GM11168 (cell line): ENCODE data around the gene MAST4.

ENCODE experiments used
- in situ Hi-C: fragments of 300-500 bp; cut with MboI; formaldehyde crosslinking; loops from one replicate; pipeline ENCODE4 v1.12.0; 2022; ENCODE audit warnings: low sequenced_read_pairs; ENCODE audit not compliant: unreplicated experiment

The MAST4 gene

DNA sequence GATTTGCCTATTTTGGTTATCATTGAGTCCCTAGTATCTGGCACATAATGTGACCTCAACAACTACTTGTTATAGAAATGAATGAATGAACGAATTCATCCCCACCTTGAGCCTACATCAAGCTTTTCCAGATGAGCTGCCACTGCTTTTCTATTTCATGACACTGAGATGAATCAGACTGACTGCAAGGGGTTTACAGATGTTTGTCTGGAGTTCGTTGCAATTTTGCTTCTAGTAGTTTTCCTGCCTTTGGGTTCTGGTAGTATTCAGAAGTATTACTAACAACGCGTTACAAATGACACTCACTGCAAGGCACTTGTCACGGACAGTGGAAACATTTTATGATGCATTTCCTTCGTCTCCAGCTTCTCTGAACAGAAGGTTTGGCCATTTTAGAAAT is 378.1 kb downstream of the MAST4 start:
- in situ Hi-C loops, result no loop called here

DNA sequence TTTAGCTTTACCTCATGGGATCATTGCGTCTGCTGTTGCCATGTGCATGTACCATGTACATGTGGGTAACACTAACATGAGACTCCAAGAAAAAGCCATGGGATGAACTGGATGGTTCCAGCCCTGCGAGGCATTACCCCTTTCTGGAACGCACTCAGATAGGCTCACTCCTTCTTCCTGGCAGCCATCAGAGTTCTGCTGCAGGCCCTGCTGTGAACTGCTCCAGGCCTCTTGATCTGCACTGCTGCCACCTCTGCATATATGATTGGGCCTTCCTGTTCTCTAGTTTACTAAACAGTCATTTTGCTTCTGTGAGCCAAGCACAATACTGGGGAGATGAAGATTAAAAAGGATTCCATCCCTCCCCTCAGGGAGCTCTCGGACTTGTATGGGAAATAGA is 379.9 kb downstream of the MAST4 start:
- in situ Hi-C loops, result no loop called here

- in situ Hi-C loops, result no loop called here
Measured at GRCh38 chr5:66979738-66980137, 383.5 kb downstream of the MAST4 start.

DNA sequence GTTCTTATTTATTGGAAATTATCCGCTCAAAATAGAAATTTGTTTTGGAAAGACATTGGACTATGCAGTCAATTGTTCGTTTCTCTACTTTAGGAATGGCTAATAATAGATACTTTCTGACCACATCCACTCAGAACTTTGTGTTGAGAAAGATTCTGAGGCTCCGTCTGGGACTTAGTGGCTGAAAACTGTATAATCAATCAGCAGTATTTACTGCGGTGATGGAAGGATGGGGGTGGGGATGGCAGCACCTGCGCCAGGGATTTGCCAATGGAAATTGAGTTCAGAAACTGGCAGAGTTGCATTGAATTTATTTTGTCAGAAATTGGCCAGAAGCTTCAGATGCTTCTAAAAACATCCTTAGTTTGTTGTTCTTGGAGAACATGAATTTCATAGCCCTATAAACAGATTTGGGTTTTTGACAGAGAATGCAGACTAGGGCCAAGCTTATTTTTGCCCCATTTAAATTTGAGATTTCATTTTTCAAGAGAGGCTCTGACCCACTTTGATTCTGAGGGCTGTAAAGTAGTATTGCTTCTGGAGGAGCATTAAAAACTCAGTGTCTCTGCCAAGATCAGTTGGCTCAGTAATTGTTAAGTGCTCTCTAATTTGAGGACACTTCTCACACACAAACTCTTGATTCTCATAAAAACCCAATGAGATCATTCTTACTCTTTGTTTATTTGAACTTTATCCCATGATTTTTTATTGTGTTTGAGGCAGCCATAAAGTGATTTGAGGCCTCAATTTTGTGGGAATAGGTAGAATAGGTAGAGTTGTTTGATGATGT is 385.3 kb downstream of the MAST4 start:
- in situ Hi-C loops, result no loop called here

DNA sequence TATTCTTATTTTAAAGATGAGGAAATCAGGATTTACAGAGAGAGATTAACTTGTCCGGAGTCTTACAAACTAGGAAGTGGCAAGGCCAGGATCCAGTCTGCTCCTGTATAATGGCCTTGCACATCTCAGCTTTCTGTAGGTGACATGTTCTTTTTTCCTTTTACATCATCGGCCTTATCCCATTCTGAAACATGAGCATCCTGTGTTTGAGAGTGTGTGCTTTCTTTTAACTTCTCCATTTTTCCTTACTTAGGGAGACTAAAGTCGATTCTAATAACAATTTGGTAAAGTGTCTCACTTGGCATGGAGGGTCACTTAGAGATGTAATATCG is 385.8 kb downstream of the MAST4 start:
- in situ Hi-C loops, result no loop called here

DNA sequence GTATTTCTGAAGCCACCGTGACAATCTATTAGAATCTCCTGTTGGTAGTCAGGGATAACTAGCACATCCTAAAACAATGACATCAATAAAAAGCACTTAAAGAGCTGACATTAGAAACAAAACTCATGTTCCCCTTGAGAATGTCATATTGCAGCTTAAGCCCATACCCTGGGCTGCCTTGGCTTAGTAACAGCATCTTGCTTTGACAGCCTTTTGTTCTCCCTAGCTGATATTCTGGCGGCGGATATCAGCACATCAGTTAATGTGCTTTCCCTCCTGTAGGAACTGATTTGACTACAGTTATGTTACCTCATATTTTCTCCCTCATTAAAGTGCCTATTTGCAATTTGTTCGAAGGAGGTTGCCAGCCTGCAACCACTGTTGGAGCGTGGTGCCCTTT is 386.3 kb downstream of the MAST4 start:
- in situ Hi-C loops, result no loop called here

GRCh38 chr5:66985417-66985816 is 389.2 kb downstream of the MAST4 start:
- in situ Hi-C loops, result no loop called here

GRCh38 chr5:66986009-66986408 is 389.8 kb downstream of the MAST4 start:
- in situ Hi-C loops, result no loop called here

- in situ Hi-C loops, result no loop called here
Measured at GRCh38 chr5:66986534-66986933, 390.3 kb downstream of the MAST4 start.

- in situ Hi-C loops, result no loop called here
Measured at GRCh38 chr5:66987126-66987525, 390.9 kb downstream of the MAST4 start.

GRCh38 chr5:66987540-66987939 is 391.3 kb downstream of the MAST4 start:
- in situ Hi-C loops, result no loop called here

DNA sequence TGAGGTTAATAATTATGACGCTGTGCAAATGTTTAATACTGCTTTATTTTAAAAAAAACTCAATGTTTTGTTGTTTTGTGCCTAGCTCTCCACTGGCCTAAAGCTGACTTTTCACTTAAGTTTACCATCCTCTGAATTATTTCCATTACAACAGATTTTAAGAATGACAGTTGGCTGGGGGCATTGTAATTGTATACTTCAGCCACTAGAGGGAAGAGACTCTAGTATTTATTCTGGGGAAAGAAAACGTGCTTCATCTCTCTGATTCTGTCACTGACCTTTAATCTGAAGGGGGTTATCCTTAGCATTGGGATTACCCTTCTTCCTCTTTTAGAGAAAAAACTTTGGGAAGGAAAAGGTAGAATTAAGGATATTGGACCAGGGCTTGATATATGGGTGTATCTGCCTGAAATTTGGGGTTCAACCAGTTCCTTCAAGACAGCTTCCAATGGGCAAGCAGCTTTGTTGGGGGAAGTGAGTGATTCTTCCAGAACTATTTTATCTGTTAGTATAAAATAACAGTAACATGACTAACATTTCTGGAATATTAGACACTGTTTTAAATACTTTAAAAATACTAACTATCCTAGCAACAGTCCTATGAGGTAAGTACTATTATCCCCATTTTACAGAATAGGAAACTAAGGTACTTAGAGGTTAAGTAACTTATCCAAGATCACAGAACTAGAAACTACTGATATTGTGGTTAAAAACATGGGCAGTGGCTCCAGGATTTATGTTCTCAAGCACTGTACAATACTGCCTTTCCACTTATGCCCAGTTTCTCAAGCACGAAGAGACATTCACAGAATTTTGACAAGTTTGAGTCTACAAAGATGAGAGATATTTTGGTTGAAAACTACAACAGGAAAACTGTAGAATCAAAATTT is 392.0 kb downstream of the MAST4 start:
- in situ Hi-C loops, result no loop called here

DNA sequence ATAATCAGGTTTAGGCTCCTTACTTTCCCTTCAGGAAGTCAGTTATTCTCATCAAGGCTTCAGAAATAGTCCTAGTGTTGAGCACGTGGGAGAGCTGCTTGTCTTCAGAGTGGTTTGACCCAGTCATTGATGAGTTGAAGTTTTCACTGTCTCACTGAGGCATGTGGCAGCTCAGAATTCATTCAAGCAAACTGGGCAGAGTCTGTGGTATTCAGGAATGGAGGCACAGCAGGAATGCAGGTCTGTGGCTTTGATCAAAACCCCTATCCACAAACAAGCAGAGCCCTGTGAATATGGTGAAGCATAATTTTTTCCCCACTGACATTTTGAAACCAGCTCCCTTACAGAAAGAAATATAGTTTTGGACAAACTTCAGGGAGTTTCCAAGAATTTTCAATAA is 393.1 kb downstream of the MAST4 start:
- in situ Hi-C loops, result no loop called here

DNA sequence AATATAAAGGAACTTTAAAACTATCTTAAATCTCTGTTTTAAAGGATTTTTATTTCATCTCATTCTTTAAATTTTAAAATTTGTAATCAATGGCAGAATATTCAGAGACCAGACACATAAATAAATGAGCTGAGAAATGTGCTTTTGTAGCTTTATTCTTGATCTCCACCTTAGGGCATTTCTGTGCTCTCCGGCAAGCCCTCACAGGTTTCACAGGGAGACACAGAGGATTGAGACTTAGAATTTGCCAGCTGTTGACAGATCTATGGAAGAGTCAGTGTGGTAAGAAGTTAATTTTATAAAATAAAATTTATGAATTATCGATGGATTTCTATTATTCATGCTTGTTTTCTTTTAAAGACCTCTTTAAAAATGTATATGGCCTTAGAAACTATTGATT is 393.6 kb downstream of the MAST4 start:
- in situ Hi-C loops, result no loop called here

DNA sequence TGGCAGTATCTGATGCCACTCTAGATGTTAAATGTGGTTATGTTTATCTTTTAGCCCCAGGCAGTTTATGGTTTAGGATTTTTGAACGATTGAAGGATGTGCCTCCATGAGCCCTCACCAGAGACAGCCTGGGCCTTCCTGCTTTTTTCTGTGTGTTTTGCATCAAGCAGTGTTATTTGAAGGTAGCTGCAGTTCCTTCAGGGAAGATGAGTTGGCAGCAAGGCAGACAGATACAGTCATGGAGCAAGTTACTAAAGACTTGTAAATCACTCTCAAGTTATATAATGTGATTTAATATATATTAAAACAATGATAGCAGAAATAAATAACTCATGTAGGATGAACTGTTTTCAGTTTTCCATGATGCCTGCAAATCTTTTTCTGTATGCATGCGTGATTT is 395.6 kb downstream of the MAST4 start:
- in situ Hi-C loops, result no loop called here

DNA sequence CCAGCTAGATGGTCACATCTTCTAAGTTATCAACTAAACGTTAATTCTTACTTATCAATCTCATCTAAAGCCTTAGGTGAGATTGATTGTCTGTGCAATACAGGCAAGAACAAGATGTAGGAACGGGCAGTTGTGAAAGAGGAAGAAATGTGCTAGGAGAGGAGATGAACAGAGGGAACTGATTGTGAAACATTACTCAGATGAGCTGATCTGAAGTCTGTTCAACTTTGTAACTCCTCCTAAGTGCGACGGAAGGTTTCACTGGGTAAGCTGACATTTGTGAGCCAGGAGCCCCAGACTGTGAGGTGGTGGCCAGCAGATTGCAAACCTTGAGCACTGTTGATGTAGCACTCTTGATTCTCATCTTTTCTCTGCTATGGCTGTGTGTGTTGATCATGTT is 396.4 kb downstream of the MAST4 start:
- in situ Hi-C loops, result no loop called here

DNA sequence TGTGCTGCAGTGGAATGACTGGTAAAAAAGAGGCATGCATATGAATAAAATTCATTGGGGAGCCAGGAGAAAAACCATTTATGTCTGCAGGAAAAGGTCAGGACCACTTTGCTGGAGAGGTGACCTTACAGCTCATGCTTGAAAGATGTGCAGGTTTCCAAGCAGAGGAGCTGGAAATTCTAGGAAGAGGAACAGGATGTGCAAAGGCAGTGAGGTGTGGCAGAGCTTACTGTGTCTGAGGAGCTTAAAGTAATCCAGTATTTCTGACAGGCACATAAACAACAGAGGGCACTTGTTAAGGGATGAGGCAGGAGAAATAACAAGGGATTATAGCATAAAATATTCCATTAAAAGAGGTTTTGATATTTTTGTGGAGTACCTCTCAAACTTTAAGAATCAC is 397.3 kb downstream of the MAST4 start:
- in situ Hi-C loops, result no loop called here

GRCh38 chr5:66993882-66994281 is 397.7 kb downstream of the MAST4 start:
- in situ Hi-C loops, result no loop called here

GRCh38 chr5:66994790-66995189 is 398.6 kb downstream of the MAST4 start:
- in situ Hi-C loops, result no loop called here

DNA sequence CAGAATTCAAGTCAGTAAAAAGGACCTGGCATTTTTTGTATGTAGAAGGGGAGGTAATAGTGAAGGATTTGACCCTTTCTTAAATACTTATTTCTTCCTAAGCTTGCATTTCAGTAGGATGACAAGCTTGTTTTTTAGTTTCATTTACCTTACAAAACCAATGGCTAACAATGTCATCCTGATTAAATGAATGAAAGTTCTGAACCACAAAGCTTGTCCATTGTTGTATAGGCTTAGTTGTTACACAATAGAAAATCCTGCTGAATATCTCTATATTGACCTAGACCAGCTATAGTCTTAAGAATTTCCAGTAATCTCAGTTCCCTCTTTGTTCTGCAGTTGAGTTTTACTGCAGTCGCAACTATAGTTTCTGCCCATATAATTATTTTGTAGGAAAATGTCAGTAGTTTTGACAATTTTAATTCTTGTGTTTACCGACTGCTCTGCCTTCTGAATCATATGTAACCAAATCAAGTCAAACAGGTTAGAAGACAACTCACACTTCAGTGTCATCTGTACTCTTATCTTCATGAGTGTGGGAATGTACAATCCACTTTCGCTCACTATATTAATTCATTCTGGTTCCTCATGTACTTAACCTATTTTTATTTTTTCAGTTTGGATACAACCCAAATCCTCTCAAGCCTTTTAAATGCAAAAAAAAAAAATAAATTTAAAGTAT is 404.7 kb downstream of the MAST4 start:
- in situ Hi-C loops, result no loop called here
